ENCODE data around the gene OR6C65. TPM values are rescaled to one million over a fixed set of nuclear protein-coding genes. Genes with fewer than 3 reads are reported as not detected.

Gene OR6C65
- total RNA-seq: not detected in 2 replicates

GRCh38 chr12:55400229-55400628 is at the start of gene OR6C65:
Gene OR6C65 (plus strand): TSS chr12:55400529. CDS start chr12:55400529, 0 bp downstream.

GRCh38 chr12:55362675-55363074 is 37.7 kb upstream of the OR6C65 start, which contains the start of gene OR6C75:
Gene OR6C75 (plus strand): TSS chr12:55362975. CDS start chr12:55365111, 2,136 bp downstream.

GRCh38 chr12:55425954-55426353 is 25.6 kb downstream of the OR6C65 start, which contains the start of gene OR6C76:
Gene OR6C76 (plus strand): TSS chr12:55426254. CDS start chr12:55426254, 0 bp downstream.

GRCh38 chr12:55443776-55444175 is 43.4 kb downstream of the OR6C65 start, which contains the start of gene OR6C2:
Gene OR6C2 (plus strand): TSS chr12:55444076. CDS start chr12:55452214, 8,138 bp downstream.

Other genes starting within 250 kb of the OR6C65 start
- not detected in 2 replicates for gene OR10A7, start 179.5 kb upstream of the OR6C65 start, total RNA-seq
- not detected in 2 replicates for gene OR6C74, start 155.9 kb upstream of the OR6C65 start, total RNA-seq
- not detected in 2 replicates for gene OR6C6, start 104.0 kb upstream of the OR6C65 start, total RNA-seq
- not detected in 2 replicates for gene OR6C1, start 86.2 kb upstream of the OR6C65 start, total RNA-seq
- gene OR6C3, start 69.8 kb upstream of the OR6C65 start, total RNA-seq: not detected in 2 replicates
- gene OR6C75, start 37.6 kb upstream of the OR6C65 start, total RNA-seq: not detected in 2 replicates
- not detected in 2 replicates for gene OR6C76, start 25.7 kb downstream of the OR6C65 start, total RNA-seq
- gene OR6C2, start 43.5 kb downstream of the OR6C65 start, total RNA-seq: not detected in 2 replicates
- gene OR6C70, start 69.6 kb downstream of the OR6C65 start, total RNA-seq: not detected in 2 replicates
- gene OR6C68, start 91.8 kb downstream of the OR6C65 start, total RNA-seq: not detected in 2 replicates
- gene OR6C4, start 149.1 kb downstream of the OR6C65 start, total RNA-seq: not detected in 2 replicates
- gene OR2AP1, start 171.9 kb downstream of the OR6C65 start, total RNA-seq: not detected in 2 replicates
- gene OR10P1, start 236.4 kb downstream of the OR6C65 start, total RNA-seq: not detected in 2 replicates